Measurements from ENCODE around the gene SLC2A3. TPM values are rescaled to one million over a fixed set of nuclear protein-coding genes. Genes with fewer than 3 reads are reported as not detected.
"Not testable (repeated sequence)": the region's sequence is repeated elsewhere in the genome, so short reads cannot be mapped to it uniquely, and the experiment has no call there.

Gene SLC2A3
- total and polyA plus RNA-seq, 2 experiments from 2014 or later: 65.3 to 76.3 TPM

DNA sequence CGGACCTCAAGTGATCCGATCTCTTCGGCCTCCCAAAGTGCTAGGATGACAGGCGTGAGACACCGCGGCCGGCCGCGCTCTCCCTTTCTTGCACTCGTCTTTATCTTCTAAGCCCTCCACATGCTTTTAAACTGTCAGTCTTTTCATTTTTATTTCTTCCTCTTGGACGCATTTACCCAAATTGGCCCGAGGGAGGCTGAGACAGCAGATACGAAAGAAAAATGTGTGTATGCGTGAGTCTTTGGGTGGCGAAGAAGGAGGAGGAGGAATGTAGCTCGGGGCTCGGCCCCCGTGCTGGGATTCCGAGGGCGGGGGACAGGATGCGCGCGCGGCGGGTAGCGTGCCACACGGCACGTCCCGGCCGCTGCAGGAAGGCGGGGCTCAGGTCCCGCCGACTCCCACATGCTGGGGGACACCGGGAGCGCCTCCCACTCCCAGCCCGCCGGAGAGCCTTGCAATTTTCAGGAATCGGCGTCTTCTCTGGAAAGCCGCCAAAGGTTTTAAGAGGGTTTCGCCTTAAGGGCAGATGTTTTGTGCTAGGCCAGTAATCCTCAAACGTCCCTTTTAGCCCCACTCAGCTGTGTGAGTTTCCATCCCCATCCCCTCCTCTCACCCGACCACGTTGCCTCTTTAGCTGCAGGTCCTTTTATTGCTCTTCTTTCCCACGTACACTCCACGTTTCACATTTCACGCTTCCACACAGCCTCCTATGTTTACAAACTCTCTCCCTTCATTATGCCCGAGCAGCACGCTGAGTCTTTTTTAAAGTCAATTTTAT, 34.7 kb upstream of the SLC2A3 start:
- Histone ChIP-seq H3K4me2 (peak overlapping the region; percentile 68), H3K27me3 (no peaks in the 10 kb centered on the region), H3K9me2 (replicated peaks; ENCODE audit: insufficient read depth) (no peaks in the 10 kb centered on the region), H3K79me2 (no peaks in the 10 kb centered on the region), H3K27ac (peak overlapping the region; percentile 79), H3K4me1 (ENCODE audit: insufficient read depth) (no peaks in the 10 kb centered on the region), H2AFZ (peak overlapping the region; percentile 22), H4K20me1 (ENCODE audit: insufficient read depth, poor library complexity, severe bottlenecking) (no peaks in the 10 kb centered on the region), H3K9me3 (ENCODE audit: low read depth) (no peaks in the 10 kb centered on the region), H3K4me3 (peak overlapping the region; percentile 8), H3K36me3 (replicated peaks; ENCODE audit: insufficient read depth, low read depth) (no peaks in the 10 kb centered on the region)
- WGBS (ENCODE audit: low lambda C conversion rate, missing lambda C conversion rate): 1% methylated on average over 44 of the region's 49 CpGs
- peak; percentile 96 for DNase-seq (ENCODE audit: low spot score)
- TF ChIP-seq EZH2phosphoT487 (IDR thresholded peaks at IDR 0.05; ENCODE audit: low read depth, severe bottlenecking, unreplicated experiment): no peak
- TF ChIP-seq, protein P1, sequence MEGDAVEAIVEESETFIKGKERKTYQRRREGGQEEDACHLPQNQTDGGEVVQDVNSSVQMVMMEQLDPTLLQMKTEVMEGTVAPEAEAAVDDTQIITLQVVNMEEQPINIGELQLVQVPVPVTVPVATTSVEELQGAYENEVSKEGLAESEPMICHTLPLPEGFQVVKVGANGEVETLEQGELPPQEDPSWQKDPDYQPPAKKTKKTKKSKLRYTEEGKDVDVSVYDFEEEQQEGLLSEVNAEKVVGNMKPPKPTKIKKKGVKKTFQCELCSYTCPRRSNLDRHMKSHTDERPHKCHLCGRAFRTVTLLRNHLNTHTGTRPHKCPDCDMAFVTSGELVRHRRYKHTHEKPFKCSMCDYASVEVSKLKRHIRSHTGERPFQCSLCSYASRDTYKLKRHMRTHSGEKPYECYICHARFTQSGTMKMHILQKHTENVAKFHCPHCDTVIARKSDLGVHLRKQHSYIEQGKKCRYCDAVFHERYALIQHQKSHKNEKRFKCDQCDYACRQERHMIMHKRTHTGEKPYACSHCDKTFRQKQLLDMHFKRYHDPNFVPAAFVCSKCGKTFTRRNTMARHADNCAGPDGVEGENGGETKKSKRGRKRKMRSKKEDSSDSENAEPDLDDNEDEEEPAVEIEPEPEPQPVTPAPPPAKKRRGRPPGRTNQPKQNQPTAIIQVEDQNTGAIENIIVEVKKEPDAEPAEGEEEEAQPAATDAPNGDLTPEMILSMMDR (IDR thresholded peaks at IDR 0.05; ENCODE audit: poor library complexity): no peak
- TF ChIP-seq EZH2 (IDR thresholded peaks at IDR 0.05; ENCODE audit: borderline replicate concordance): no peak

DNA sequence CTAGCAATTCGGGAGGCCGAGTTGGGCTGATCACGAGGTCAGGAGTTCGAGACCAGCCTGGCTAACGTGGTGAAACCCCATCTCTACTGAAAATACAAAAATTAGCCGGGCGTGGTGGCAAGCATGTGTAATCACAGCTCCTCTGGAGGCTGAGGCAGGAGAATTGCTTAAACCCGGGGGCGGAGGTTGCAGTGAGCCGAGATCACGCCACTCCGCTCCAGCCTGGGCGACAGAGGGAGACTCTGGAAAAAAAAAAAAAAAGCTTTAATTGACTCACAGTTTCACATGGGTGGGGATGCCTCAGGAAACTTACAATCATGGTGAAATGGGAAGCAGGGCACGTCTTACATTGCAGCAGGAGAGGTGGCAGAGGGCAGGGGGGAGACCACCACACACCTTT, 30.6 kb upstream of the SLC2A3 start:
- Histone ChIP-seq H3K36me3 (replicated peaks; ENCODE audit: insufficient read depth, low read depth) (no peaks in the 10 kb centered on the region), H4K20me1 (ENCODE audit: insufficient read depth, poor library complexity, severe bottlenecking) (no peaks in the 10 kb centered on the region), H3K27me3 (no peaks in the 10 kb centered on the region), H3K4me3 (no peak overlapping the region), H3K9me2 (replicated peaks; ENCODE audit: insufficient read depth) (no peaks in the 10 kb centered on the region), H3K27ac (no peak overlapping the region), H3K4me1 (ENCODE audit: insufficient read depth) (no peaks in the 10 kb centered on the region), H3K4me2 (no peak overlapping the region), H2AFZ (no peak overlapping the region), H3K9me3 (ENCODE audit: low read depth) (no peaks in the 10 kb centered on the region), H3K79me2 (no peaks in the 10 kb centered on the region)
- WGBS (ENCODE audit: low lambda C conversion rate, missing lambda C conversion rate): 92% methylated on average over 14 of the region's 14 CpGs
- DNase-seq (ENCODE audit: low spot score): no peak
- TF ChIP-seq EZH2 (IDR thresholded peaks at IDR 0.05; ENCODE audit: borderline replicate concordance): no peak
- TF ChIP-seq, protein P1 (IDR thresholded peaks at IDR 0.05; ENCODE audit: poor library complexity): no peak
- no peak for TF ChIP-seq EZH2phosphoT487 (IDR thresholded peaks at IDR 0.05; ENCODE audit: low read depth, severe bottlenecking, unreplicated experiment)

DNA sequence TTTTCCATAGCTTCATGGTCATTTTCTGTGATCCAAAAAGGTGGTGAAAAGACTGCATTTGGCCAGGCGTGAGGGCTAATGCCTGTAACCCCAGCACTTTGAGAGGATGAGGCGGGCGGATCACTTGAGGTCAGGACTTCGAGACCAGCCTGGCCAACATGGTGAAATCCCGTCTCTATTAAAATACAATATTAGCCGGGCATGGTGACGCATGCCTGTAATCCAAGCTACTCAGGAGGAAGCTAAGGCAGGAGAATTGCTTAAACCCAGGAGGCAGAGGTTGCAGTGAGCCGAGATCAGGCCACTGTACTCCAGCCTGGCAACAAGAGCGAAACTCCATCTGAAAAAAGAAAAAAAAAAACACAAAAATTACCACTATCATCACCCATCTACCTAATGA, 28.7 kb upstream of the SLC2A3 start:
- not testable (repeated sequence) for H3K4me1 ChIP-seq (ENCODE audit: insufficient read depth); H2AFZ ChIP-seq; H3K9me2 ChIP-seq (replicated peaks; ENCODE audit: insufficient read depth); H3K27me3 ChIP-seq; H3K4me2 ChIP-seq; H4K20me1 ChIP-seq (ENCODE audit: insufficient read depth, poor library complexity, severe bottlenecking); H3K4me3 ChIP-seq; DNase-seq (ENCODE audit: low spot score); H3K36me3 ChIP-seq (replicated peaks; ENCODE audit: insufficient read depth, low read depth); H3K79me2 ChIP-seq; H3K9me3 ChIP-seq (ENCODE audit: low read depth); H3K27ac ChIP-seq
- 91% methylated on average over 9 of the region's 9 CpGs for WGBS (ENCODE audit: low lambda C conversion rate, missing lambda C conversion rate)

DNA sequence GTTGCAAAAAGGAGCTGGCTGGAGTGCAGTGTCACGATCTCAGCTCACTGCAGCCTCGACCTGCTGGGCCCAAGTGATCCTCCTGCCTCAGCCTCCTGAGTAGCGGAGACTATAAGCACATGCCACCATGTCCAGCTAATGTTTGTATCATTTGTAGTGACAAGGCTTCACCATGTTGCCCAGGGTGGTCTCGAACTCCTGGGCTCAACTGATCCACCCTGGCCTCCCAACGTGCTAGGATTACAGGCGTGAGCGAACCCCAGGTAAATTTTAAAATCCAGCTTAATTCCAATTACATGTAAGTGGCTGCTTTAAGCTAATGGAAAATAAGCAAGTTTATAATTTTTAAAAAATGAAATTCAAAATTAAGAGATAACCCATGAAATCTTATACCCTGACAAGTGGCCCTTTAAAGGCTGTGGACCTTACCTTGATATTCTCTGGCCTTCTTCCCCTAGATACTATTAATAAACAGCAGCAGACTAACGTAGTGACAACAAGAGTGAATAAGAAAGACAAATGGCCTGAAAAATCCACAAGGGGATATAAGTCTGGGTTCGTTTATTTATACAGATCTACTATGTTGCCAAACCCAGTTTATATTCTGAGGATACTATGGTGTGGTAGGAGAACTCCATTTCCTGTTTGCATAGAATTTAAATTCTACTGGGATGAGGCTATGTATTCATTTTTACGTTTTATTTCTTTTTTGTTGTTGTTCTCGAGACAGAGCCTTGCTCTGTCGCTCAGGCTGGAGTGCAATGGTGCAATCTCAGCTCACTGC, 25.6 kb upstream of the SLC2A3 start:
- Histone ChIP-seq H3K36me3 (replicated peaks; ENCODE audit: insufficient read depth, low read depth) (no peaks in the 10 kb centered on the region), H2AFZ (no peak overlapping the region), H3K4me1 (ENCODE audit: insufficient read depth) (no peaks in the 10 kb centered on the region), H3K4me3 (no peak overlapping the region), H3K27me3 (no peaks in the 10 kb centered on the region), H3K4me2 (peak overlapping the region; percentile 70), H3K79me2 (no peaks in the 10 kb centered on the region), H3K27ac (peak overlapping the region; percentile 69), H3K9me2 (replicated peaks; ENCODE audit: insufficient read depth) (no peaks in the 10 kb centered on the region), H4K20me1 (ENCODE audit: insufficient read depth, poor library complexity, severe bottlenecking) (no peaks in the 10 kb centered on the region), H3K9me3 (ENCODE audit: low read depth) (no peaks in the 10 kb centered on the region)
- DNase-seq (ENCODE audit: low spot score): no peak
- TF ChIP-seq EZH2 (IDR thresholded peaks at IDR 0.05; ENCODE audit: borderline replicate concordance) (no peak), EZH2phosphoT487 (IDR thresholded peaks at IDR 0.05; ENCODE audit: low read depth, severe bottlenecking, unreplicated experiment) (no peak)
- TF ChIP-seq, protein P1 (IDR thresholded peaks at IDR 0.05; ENCODE audit: poor library complexity): no peak
- WGBS (ENCODE audit: low lambda C conversion rate, missing lambda C conversion rate): 86% methylated on average over 12 of the region's 12 CpGs
